CD4-positive, alpha-beta T cell treated with Interleukin-1 beta for 1 hour (primary cell): Measurements from ENCODE around the gene CERS4.
"Not testable (repeated sequence)": the region's sequence is repeated elsewhere in the genome, so short reads cannot be mapped to it uniquely, and the experiment has no call there.

ENCODE experiments used
- DNase-seq, 2 donors: peaks; one replicate each; pipeline ENCODE4 v3.0.0-alpha.2; 2020 to 2022

CERS4 gene

GRCh38 chr19:8269724-8270123 is 60.6 kb downstream of the CERS4 start:
- no peak for DNase-seq

- DNase-seq: not testable (repeated sequence)
Observed at GRCh38 chr19:8276508-8276907, 67.3 kb downstream of the CERS4 start.

GRCh38 chr19:8291337-8291736 is 82.2 kb downstream of the CERS4 start:
- not testable (repeated sequence) for DNase-seq

- no peak for DNase-seq
Observed at GRCh38 chr19:8302357-8302691, 93.2 kb downstream of the CERS4 start.

GRCh38 chr19:8302734-8303133 is 93.6 kb downstream of the CERS4 start:
- no peak for DNase-seq

GRCh38 chr19:8304841-8305621 is 95.9 kb downstream of the CERS4 start:
- DNase-seq: no peak

GRCh38 chr19:8305798-8306197 is 96.6 kb downstream of the CERS4 start:
- no peak for DNase-seq

- no peak for DNase-seq
Observed at GRCh38 chr19:8306235-8307054, 97.3 kb downstream of the CERS4 start.

GRCh38 chr19:8307400-8307964 is 98.3 kb downstream of the CERS4 start:
- no peak for DNase-seq

- peak; percentile 83 to 86 for DNase-seq
Observed at GRCh38 chr19:8307965-8308866, 99.0 kb downstream of the CERS4 start, which contains the start of gene CD320. Gene CD320 (minus strand): TSS chr19:8308358. CDS start chr19:8308290, 68 bp downstream.

GRCh38 chr19:8308891-8309291 is 99.7 kb downstream of the CERS4 start:
- DNase-seq: no peak

GRCh38 chr19:8310342-8311055 is 101.3 kb downstream of the CERS4 start:
- no peak for DNase-seq

- DNase-seq: no peak
Observed at GRCh38 chr19:8311461-8312260, 102.5 kb downstream of the CERS4 start.
